PC-3 (cell line): Measurements from ENCODE around the gene SCUBE1.

Experiments
- EZH2 ChIP-seq: fragments of 300-600 bp; sonication (generic); IDR thresholded peaks from one replicate; pipeline ENCODE4 v1.6.1; 2017; ENCODE audit warnings: antibody characterized with exemption, mild to moderate bottlenecking, low read length; ENCODE audit not compliant: unreplicated experiment
- TF ChIP-seq, protein P1 (sequence below): fragments of 300-600 bp; sonication (generic); conservative IDR thresholded peaks from 2 replicates; pipeline ENCODE4 v1.5.1; 2017; ENCODE audit warnings: antibody characterized with exemption, low read depth, mild to moderate bottlenecking, low read length

DNA sequence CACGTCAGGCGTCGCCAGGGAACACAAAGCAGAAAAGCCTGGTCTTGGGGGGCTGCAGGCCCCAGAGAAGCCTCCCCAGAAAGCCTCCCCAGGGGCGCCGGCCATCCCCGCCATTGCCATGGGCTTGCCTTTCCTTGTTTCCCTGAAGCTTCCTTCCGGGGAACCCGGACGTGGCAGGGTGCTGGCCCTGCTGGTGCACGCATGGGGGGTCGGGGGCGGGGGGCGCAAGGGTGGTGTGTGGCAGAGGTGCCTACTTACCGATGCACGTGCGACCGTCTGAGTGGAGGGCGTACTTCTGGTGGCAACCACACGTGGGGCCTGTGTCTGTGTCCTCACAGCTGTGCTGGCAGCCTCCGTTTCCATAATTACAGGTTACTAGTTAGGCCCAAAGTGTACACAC, 85.2 kb downstream of the SCUBE1 start:
- TF ChIP-seq, protein P1, sequence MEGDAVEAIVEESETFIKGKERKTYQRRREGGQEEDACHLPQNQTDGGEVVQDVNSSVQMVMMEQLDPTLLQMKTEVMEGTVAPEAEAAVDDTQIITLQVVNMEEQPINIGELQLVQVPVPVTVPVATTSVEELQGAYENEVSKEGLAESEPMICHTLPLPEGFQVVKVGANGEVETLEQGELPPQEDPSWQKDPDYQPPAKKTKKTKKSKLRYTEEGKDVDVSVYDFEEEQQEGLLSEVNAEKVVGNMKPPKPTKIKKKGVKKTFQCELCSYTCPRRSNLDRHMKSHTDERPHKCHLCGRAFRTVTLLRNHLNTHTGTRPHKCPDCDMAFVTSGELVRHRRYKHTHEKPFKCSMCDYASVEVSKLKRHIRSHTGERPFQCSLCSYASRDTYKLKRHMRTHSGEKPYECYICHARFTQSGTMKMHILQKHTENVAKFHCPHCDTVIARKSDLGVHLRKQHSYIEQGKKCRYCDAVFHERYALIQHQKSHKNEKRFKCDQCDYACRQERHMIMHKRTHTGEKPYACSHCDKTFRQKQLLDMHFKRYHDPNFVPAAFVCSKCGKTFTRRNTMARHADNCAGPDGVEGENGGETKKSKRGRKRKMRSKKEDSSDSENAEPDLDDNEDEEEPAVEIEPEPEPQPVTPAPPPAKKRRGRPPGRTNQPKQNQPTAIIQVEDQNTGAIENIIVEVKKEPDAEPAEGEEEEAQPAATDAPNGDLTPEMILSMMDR = no peak
- no peak for TF ChIP-seq EZH2
